ENCODE results near the gene SLC18A3.

- TF ChIP-seq CTCF (IDR thresholded peaks at IDR 0.05) = no peak
- TF ChIP-seq POLR2A (IDR thresholded peaks at IDR 0.05) = no peak
Measured at GRCh38 chr10:49619613-49620012, 9.5 kb downstream of the SLC18A3 start.

Measured in tibial nerve (tissue), 3 donors.